CD4-positive, alpha-beta T cell treated with Interleukin-4 for 4 hours (primary cell): ENCODE data around the gene TAMALIN.

Experiments
- DNase-seq: peaks from one replicate; pipeline ENCODE4 v3.0.0-alpha.2; 2020

TAMALIN gene

GRCh38 chr12:52038447-52038846 is 31.7 kb downstream of the TAMALIN start:
- no peak for DNase-seq

- no peak for DNase-seq
These were observed 34.3 kb downstream of the TAMALIN start for GRCh38 chr12:52041035-52041434.

GRCh38 chr12:52041695-52042123 is 35.0 kb downstream of the TAMALIN start:
- DNase-seq = peak; percentile 64

- DNase-seq = no peak
These were observed 36.1 kb downstream of the TAMALIN start for GRCh38 chr12:52042706-52043385.

- no peak for DNase-seq
These were observed 36.9 kb downstream of the TAMALIN start for GRCh38 chr12:52043386-52044212.

GRCh38 chr12:52044292-52044983 is 37.7 kb downstream of the TAMALIN start:
- no peak for DNase-seq

- no peak for DNase-seq
These were observed 39.1 kb downstream of the TAMALIN start for GRCh38 chr12:52045794-52046199.

GRCh38 chr12:52046859-52047258 is 40.1 kb downstream of the TAMALIN start:
- DNase-seq = no peak

GRCh38 chr12:52049286-52049685 is 42.5 kb downstream of the TAMALIN start:
- no peak for DNase-seq

- no peak for DNase-seq
These were observed 42.9 kb downstream of the TAMALIN start for GRCh38 chr12:52049688-52050087.

GRCh38 chr12:52050116-52050757 is 43.5 kb downstream of the TAMALIN start:
- DNase-seq = peak; percentile 30

GRCh38 chr12:52050758-52051541 is 44.2 kb downstream of the TAMALIN start, which contains the start of gene NR4A1:
TSS of gene NR4A1 (plus strand) at chr12:52051442. CDS start at chr12:52054329, 2,887 bp downstream.
- DNase-seq = peak; percentile 95

- DNase-seq = peak; percentile 14
These were observed 45.9 kb downstream of the TAMALIN start for GRCh38 chr12:52052468-52053186.

GRCh38 chr12:52053536-52054209 is 46.9 kb downstream of the TAMALIN start:
- DNase-seq = no peak

GRCh38 chr12:52054231-52054832 is 47.6 kb downstream of the TAMALIN start:
- no peak for DNase-seq

GRCh38 chr12:52054833-52055730 is 48.3 kb downstream of the TAMALIN start:
- DNase-seq = no peak

- DNase-seq = no peak
These were observed 49.3 kb downstream of the TAMALIN start for GRCh38 chr12:52055731-52056711.
